ENCODE measurements around the gene CAPN9.

- TF ChIP-seq, protein P1, sequence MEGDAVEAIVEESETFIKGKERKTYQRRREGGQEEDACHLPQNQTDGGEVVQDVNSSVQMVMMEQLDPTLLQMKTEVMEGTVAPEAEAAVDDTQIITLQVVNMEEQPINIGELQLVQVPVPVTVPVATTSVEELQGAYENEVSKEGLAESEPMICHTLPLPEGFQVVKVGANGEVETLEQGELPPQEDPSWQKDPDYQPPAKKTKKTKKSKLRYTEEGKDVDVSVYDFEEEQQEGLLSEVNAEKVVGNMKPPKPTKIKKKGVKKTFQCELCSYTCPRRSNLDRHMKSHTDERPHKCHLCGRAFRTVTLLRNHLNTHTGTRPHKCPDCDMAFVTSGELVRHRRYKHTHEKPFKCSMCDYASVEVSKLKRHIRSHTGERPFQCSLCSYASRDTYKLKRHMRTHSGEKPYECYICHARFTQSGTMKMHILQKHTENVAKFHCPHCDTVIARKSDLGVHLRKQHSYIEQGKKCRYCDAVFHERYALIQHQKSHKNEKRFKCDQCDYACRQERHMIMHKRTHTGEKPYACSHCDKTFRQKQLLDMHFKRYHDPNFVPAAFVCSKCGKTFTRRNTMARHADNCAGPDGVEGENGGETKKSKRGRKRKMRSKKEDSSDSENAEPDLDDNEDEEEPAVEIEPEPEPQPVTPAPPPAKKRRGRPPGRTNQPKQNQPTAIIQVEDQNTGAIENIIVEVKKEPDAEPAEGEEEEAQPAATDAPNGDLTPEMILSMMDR (IDR thresholded peaks at IDR 0.05): no peak
- TF ChIP-seq ZFX (IDR thresholded peaks at IDR 0.05; ENCODE audit: borderline replicate concordance): no peak
Observed at GRCh38 chr1:230831771-230832170, 84.6 kb downstream of the CAPN9 start.

Measured in 22Rv1 (cell line).